Left ventricle myocardium superior (tissue), 1 donor: Measurements from ENCODE around the gene KIF1B. TPM values are rescaled to one million over a fixed set of nuclear protein-coding genes. Genes with fewer than 3 reads are reported as not detected.

Experiments
- ATAC-seq: fragments of 200-7000 bp; cut with Tn5 transposase; one replicate; pipeline ENCODE4 v1.9.1; 2020; ENCODE audit warnings: mild to moderate bottlenecking, moderate library complexity
- DNase-seq: peaks from one replicate; pipeline ENCODE4 v3.0.0-alpha.2; 2020
- intact Hi-C: fragments of 100-400 bp; cut with micrococcal nuclease; formaldehyde crosslinking; loops from one replicate; pipeline ENCODE4 v1.11.0; 2022
- total RNA-seq: library from RNA; stranded (reverse); fragmentation: NEBNext Ultra II Directional; extraction: Animal tissue kit (Norgen Biotek cat#: 25700); gene quantifications from one replicate; pipeline ENCODE4 v1.2.1, GENCODE V29; 2021
- donor health status: DM: no; HTN: yes; CAD: no; lungs with severe emphysema.

KIF1B gene
- total RNA-seq, 1 donor from 2014 or later: 69.3 TPM

DNA sequence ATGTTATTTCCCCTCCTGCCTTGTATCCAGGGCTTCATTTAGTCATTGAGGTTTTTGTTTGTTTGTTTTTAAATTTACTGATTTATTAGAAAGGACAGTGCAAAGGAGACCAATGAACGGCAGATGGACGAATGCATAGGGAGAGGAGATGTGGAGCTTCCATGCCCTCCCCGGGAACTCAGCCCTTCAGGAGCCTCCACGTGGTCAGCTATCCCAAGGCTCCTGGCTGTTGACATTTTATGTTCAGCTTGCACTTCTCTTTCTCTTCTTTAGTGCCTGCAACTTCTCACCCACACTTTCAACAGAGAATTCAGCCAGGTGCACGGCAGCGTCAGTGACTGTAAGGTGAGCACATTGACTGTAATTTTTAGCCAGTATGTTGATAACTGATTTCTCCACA lies 157.8 kb downstream of the KIF1B start:
- intact Hi-C loops: no loop called here

DNA sequence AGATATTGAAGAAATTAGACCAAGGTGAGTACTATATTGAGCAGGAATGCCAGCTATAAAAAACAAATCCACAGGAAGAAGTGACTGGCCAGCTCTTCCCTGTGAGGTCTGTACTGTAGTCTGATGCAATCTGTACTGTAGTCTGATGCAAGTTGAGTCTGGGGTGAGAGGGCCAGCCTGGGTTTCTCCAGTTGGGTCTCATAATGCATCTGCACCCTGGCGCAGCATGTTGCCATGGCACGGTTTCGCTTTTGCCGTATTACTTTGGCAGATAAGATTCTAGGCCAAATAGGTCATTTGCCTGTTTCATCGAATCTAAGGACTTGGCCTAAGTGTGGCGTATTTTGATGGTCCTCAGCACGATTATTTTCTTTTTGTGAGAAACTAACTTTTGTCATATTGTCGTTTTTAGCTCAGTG lies 164.1 kb downstream of the KIF1B start:
- no peak for DNase-seq
- intact Hi-C loops: loop anchor here (10.0 kb wide), 1 partner anchor 50 kb away; no protein-coding TSS in a partner anchor
- no peak for ATAC-seq

More for the DNA sequence above, 157.8 kb downstream of the KIF1B start:
- ATAC-seq: peak; percentile 63
- DNase-seq: no peak

DNA sequence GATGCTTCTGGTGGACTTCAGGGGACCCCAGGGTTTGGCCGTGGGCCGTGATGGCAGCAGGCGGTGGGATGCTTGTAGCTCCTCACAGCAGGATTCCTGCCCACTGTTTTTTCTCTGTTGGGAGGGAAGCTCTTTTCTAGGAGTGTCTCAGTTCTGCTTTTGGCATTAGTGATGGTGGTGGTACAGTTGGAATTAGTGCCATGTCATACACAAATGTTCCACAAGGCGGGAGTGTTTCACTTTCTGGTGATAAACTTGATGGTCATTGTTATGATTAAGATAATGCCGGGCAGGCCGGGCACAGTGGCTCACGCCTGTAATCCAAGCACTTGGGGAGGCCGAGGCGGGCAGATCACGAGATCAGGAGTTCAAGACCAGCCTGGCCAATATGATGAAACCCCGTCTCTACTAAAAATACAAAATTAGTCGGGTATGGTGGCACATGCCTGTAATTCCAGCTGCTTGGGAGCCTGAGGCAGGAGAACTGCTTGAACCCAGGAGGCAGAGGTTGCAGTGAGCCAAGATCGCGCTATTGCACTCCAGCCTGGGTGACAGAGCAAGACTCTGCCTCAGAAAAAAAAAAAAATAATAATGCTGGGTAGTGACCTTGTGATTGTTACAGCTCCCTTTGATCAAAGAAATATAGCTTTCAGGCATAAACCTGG lies 167.1 kb downstream of the KIF1B start:
- peak; percentile 88 for ATAC-seq
- peak; percentile 58 for DNase-seq
- intact Hi-C loops: loop anchor here (10.0 kb wide), 1 partner anchor 47 kb away; no protein-coding TSS in a partner anchor

DNA sequence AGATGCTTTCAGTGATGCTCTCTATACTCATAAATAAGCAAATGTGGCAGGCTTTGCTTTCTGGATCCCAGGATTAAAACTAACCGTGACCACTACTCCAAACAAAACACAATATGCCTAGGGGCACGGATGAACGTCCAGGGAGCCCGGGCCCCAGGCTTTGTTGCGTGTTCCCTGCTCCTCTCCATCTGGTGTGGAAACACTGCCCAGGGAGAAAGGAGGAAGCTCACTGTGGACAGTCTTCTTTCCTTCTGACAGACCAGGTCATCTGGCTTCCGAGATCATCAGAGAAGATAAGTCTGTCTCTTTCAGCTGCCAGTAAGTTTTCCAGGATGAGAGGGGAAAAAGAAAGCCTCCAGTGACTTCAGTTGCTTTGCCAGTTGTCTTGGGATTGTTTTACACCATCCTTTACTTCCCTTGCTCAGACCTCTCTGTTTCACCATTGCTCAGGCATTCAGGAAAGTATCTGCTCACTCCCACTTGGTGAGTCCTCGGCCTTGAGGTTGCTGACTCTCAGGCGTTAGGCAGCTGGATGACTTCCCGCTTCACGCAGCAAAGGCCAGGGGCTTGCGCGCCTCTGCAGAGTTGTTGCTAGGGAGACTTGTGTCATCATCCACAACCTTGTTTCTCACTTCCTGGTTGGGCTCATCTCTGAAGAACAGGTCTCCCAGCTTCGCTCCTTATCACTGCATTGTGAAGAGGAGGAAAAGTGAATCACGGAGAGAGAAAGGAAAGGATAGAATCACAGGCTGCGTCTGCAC lies 167.9 kb downstream of the KIF1B start:
- ATAC-seq (peak; percentile 43), DNase-seq (peak; percentile 50)
- intact Hi-C loops: loop anchor here (10.0 kb wide), 1 partner anchor 47 kb away; no protein-coding TSS in a partner anchor

DNA sequence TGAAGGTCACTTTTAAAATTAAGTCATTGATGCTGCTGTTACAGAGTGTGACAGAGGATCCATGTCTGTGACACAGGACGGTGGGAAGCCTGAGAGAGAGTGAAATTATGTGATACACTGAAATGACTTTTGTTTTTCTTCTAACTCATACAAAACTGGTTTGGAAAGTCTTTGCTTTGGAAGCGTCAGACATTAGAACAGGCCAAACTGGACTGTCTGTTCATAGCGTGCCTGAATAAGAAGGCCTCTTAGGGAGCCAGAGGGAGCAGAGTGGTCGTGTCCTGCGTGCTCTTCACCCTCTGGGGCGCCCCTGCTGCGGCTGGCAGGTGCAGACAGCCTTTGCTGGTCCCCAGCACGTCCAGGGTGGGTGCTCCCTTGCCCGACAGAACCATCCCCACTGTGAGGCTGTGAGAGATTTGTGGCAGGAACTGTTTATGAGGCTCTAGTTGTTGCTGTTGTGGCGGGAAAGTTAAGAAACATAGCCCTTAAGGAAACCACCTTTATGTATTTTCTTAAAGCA lies 168.8 kb downstream of the KIF1B start:
- DNase-seq: no peak
- intact Hi-C loops: loop anchor here (10.0 kb wide), 1 partner anchor 46 kb away; no protein-coding TSS in a partner anchor
- no peak for ATAC-seq

DNA sequence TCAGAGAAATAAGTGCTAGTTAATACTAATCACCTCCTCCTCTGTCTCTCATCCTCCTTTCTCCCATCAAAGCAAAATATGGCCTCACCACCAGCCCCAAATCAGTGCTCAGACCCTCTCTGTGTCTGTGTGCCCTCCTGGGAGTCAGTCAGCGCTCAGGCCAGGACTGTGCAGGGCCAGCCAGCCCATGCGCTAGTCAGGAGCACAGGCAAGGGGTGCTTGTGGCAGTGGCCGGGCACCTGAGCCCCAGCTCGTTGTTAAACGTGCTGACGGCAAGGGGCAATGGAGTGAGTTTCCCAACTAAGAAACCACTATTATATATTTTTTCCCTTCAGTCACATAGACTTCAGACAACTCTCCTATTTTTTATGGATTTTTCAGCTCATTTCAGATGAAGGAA lies 169.3 kb downstream of the KIF1B start:
- no peak for ATAC-seq
- no peak for DNase-seq
- intact Hi-C loops: loop anchor here (10.0 kb wide), 1 partner anchor 45 kb away; no protein-coding TSS in a partner anchor

DNA sequence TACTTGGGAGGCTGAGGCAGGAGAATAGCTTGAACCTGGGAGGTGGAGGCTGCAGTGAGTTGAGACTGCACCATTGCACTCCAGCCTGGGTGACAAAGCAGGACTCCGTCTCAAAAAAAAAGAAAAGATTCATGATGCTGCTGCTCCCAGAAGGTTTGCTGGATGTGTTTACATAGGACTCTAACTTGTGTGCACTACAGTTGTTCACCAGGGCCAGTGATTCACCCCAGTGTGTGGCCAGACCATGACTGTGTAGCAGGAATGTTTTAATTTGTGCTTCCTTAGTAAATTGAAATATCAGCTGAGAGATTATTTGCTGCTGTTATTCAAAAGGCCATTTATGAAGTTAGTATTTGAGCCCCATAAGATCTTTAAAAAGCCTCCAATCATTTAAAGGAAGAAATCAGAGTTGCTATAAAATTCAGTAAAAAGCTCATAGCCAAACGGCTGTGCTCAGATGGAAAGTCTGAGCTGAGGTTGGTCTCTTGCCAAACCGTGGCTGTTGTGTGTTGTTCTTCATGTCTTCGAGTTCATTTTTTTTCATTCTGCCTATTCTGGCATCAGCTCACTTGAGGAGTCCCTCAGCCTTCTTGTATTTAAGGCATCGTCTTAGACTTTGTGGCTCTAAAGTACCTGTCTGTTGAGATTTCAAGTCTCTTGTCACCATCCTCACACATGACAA lies 170.4 kb downstream of the KIF1B start:
- ATAC-seq: no peak
- DNase-seq: no peak
- intact Hi-C loops: no loop called here

DNA sequence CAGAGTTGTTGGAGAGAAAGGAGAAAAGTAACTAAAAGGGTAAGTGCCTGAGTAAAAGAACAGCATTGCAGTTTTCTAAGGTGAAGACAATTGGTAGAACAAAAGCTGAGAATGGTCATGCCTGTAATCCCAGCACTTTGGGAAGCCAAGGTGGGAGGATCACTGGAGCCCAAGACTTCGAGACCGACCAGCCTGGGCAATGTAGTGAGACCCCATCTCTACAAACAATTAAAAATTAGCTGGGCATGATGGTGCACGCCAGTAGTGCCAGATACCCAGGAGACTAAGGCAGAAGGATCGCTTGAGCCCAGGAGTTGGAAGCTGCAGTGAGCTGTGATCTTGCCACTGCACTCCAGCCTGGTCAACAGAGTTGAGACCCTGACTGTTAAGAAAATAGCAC lies 173.3 kb downstream of the KIF1B start:
- DNase-seq (no peak), ATAC-seq (no peak)
- intact Hi-C loops: no loop called here

DNA sequence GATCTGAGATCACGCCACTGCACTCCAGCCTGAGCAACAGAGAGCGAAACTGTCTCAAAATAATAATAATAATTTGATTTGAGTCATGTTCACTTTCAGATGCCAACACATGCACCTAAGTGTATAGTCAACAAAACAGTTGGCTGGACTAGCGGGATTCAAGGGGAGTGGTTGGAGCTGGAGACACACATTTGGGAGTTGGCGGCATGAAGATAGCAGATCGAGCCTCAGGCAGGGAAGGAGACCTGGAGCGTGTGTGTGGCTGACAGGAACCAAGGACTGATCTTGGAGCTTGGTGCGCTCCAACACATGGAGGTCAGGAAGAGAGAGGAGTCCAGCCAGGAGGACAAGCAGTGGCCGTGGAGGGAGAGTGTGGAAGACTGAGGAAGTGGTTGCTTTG lies 173.8 kb downstream of the KIF1B start:
- DNase-seq: no peak
- ATAC-seq: no peak
- intact Hi-C loops: no loop called here

DNA sequence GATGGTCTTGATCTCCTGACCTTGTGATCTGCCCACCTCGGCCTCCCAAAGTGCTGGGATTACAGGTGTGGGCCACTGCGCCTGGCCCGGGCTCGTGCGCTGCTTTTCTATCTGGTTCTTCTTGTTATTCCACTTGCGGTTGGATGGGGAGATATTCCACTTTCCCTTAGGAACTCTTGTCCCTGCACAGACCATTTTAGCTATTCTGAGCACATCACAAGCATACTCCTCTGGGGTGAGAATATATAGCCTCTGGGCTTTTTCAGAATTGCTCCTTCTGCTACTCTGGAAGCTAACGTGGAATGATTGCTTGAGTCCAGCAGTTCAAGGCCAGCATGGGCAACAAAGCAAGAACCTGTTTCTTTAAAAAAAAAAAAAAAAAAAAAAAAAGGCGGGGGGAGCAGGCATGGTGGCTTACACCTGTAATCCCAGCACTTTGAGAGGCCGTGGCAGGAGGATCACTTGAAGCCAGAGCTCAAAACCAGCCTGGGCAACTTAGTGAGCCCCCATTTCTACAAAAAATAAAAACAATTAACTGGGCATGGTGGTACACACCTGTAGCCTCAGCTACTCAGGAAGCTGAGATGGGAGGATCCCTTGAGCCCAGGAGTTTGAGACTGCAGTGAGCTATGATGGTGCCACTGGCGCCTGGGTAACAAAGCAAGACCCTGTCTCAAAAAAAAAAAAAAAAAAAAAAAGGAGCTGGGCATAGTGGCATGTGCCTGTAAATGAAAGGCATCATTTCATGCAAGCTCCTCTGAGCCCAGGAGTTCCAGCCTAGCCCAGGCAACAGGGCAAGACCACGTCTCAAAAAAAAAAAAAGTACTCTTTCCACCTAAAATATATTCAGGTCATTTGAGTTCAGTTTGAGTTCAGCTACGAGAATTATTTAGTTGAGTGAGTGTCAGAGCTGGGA lies 176.6 kb downstream of the KIF1B start:
- intact Hi-C loops: no loop called here
- DNase-seq (no peak), ATAC-seq (no peak)

DNA sequence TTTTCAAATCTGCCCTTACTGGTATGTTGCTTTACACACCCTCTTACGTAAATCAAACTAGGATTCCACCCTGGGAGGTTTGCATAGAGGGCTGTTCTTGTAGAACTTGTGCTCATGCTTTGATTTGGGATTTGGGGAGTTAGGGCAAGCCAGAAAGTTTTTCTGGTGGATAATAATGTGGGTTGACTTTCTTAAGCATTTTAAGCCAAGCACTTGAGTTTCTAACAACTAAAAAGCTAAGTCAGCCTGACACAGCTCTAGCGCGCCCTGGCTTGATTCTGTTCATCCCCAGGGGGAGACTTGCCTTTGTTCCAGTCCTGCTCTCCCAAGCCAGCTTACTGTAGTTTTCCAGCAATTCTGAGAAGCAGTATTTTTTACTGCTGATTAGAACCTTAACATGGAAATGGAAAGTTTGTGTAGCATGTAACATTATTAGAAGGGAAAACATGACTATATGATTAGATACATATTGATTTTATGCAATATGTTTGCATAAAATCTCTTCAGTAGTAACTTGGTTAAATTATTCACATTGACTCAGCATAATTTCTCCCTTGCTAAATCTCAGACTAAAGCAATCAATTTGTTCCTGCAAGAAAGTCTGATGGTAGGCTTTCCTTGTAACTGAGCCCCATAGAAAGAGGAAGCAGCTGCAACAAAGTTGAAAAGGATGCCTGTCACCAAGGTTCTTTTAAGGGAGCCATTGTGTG lies 177.5 kb downstream of the KIF1B start:
- DNase-seq (peak; percentile 49), ATAC-seq (peak; percentile 88)

DNA sequence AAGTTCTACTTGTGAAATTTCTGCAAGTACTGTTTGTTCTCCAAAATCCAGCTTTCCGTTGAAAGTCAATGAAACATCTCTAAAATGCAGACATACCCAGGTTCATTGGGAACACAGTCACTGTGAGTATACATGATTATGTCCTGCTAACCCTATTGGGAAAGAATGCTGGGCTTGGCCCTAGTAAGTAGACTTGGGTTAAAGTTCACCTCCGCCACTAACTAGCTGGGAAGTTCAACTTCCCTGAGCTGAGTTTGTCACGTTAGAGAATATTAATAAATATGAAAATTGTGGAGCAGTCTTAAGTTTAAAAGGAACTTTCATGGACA lies 178.0 kb downstream of the KIF1B start:
- DNase-seq: no peak
- peak; percentile 9 for ATAC-seq
- intact Hi-C loops: no loop called here

More for the DNA sequence above, 177.5 kb downstream of the KIF1B start:
- intact Hi-C loops: no loop called here

DNA sequence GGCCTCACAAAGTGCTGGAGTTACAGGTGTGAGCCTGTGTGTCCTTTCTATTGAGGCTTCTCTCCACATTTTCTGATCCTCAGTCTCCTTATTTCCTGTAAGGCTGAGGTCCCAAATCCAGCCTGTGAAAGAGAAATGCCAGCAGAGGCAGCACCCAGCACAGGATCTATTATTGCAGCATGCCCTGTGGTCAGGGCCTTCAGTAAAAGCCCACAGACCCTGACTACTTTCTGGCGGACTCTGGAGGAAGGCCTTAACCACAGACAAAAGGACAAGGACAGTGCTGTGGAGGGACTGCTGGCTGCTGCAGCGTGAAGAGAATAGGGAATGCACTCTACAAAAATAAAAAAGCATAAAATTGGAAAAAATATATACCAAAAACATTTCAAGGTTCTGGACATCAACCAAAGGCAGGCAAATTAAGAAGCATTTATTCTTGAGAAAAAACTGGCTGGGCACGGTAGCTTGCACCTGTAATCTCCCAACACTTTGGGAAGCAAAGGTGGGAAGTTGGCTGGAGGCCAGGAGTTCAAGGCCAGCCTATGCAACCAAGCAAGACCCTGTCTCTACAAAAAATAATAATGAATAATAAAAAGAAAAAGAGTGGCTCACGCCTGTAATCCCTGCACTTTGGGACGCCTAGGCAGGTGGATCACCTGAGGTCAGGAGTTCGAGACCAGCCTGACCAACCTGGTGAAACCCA lies 179.1 kb downstream of the KIF1B start:
- DNase-seq: no peak
- intact Hi-C loops: no loop called here
- ATAC-seq: no peak

DNA sequence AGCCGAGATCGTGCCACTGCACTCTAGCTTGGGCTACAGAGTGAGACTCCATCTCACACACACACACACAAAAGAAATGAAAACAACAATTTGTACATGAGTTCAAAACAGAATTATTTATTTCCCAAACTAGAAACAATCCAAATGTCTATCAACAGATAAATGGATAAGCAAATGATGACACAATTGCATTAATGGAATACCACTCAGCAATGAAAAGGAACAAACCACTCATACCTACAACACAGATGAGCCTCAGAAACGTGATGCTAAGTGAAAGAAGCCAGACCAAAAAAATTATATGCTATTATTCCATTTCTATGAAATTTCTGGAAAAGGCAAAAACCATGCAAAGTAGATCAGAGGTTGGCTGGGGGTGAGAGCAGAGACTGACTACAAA lies 186.5 kb downstream of the KIF1B start:
- ATAC-seq (no peak), DNase-seq (no peak)
- intact Hi-C loops: no loop called here

DNA sequence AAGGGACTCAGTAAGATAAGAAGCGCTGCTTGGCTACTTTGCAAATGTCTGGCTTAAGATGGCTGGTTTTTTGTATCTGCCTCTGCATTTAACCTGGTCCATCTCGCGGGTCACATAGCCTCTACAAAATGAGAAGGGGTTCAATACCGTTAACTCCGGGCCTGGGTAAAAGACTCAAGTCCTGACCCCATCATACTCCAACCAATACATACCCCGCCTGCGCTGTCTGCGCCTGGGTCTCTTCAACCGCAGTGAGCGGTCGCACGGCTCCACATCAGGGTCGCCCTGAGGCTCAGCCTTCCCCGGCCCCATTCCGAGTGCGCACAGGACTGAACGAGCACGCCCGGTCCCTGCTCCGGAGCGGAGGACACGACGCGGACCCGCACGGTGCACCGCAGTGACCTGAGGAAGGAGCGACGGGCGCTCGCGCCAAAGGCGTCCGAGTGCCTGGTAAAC lies 187.9 kb downstream of the KIF1B start:
- DNase-seq (no peak), ATAC-seq (no peak)
- intact Hi-C loops: no loop called here

DNA sequence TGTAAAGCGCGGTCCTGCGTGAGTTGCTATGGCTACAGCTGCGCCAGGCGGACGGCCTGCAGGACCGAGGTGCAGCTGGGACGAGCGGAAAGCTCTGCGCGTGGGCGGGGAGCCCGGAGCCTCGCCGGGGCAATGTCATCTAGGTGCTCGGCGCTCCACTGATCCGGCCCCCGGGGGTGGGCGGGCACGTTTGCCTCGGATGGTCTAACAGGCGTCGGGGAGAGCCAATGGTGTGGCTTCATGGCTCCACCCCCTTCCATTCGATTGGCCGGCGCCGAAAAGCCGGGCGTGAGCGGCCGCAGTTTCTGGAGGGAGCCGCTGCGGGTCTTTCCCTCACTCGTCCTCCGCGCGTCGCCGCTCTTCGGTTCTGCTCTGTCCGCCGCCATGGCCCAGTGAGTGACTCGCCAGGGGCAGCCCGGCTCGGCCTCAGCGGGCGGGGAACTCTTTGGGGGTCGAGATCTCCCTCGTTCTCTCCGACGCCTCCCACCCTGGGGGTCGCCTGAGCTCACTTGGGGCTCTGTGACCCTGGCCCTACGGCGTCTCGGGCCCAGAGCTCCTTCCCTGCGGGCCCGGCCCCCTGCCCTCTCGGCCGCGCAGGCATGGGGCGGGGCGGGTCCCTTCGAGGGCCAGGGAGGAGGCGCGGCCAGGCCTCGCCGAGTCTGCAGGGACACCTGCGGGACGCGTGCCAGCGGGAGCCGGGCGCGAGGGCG lies 188.5 kb downstream of the KIF1B start, which contains the start of gene PGD:
Gene PGD, plus strand, starts transcription at position 331 of the 710 bp plus-strand sequence. Its CDS starts 54 bp downstream, at position 385.
- DNase-seq (peak; percentile 99), ATAC-seq (peak; percentile 98)
- intact Hi-C loops: no loop called here

DNA sequence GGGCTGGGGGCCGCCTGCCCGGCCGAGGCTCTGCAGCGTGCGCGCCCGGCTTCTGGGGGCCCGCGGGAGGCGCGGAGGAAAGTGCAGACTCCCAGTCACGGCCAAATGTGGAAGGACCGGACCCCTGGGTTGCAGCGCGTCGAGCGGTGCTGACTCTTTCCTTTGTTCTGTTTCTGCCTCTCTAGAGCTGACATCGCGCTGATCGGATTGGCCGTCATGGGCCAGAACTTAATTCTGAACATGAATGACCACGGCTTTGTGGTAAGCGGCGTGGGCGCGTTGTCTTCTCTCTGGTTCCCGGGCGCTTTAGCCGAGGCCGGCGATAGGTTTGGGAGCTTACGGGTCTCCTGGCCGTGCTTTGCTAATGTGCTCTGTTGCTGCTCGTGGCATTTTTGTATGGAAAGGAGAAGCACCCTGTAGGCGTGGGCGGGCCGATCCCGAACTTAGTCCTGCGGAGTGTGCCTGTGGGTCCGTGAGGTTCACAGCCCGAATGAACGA lies 189.1 kb downstream of the KIF1B start:
- intact Hi-C loops: no loop called here

More for the DNA sequence above, 189.1 kb downstream of the KIF1B start:
- ATAC-seq (no peak), DNase-seq (peak; percentile 45)
